Endometrial microvascular endothelial cells (primary cell): Measurements from ENCODE around the gene SYT17. TPM values are rescaled to one million over a fixed set of nuclear protein-coding genes. Genes with fewer than 3 reads are reported as not detected.

ENCODE experiments used
- in situ Hi-C: cut with HindIII; loops from 2 replicates; pipeline ENCODE4 v1.10.0; 2017; ENCODE audit warnings: low sequenced_read_pairs, low pct_unique_long_range_greater_than_20kb; ENCODE audit errors: inconsistent ontology term
- total RNA-seq: library from RNA; depleted of rRNA; stranded (reverse); fragments of >200 nt; gene quantifications from one replicate; pipeline ENCODE4 v1.2.3, GENCODE V29; 2015; ENCODE audit errors: inconsistent ontology term

Gene SYT17
- total RNA-seq, 1 donor from 2014 or later, result not detected

DNA sequence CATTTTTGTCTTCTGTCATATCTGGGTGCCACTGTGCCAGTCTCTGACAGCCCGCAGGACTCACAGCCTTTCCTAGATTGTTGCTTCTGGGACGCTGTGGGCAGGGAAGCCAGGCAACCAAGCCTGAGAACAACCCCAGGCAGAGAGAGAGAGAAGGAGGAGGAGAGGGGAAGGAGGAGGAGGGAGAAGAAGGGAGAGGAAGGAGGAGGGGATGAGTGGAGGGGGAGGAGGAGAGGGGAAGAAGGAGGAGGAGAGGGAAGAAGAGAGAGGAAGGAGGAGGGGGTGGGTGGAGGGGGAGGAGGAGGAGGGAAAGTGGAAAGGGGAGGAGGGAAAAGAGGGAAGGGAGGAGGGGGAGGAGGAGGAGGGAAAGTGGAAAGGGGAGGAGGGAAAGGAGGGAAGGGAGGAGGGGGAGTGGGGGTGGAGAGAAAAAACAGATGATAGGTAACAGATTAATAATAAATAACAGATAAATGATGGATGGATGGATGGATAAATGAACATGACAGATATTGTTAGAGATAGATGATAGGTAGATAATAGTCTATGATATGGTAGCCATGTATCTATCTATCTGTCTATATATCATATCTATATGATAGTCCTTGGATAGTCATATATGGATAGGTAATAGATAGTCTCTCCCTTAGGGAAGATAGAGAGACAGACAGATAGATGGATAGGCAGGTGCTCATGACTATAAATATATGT lies 146.8 kb downstream of the SYT17 start:
- in situ Hi-C loops, result no loop called here

DNA sequence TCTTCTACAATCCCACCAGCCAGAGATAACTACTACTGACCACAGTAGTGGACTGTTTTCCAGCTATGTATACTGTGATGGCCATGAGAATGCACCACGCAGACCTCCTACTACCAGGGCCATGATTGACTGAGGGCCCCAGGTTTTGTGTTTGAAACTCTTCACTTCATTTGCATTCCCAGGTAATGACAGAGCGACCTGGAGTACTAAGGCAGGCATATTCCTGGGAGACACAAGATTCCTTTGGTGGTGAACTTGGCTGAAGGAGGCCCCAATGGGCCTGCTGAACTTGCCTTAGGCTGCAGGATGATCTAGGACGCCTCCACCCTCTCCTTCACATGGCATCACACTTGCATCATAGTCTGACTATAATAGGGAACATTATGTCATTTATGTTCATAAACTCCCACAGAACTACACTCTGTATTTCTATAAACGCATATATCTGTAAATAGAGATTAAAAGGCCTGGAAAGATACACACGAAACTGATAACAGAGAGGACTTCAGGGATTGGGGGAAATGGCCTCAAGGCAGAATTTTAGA lies 147.9 kb downstream of the SYT17 start:
- in situ Hi-C loops, result no loop called here

DNA sequence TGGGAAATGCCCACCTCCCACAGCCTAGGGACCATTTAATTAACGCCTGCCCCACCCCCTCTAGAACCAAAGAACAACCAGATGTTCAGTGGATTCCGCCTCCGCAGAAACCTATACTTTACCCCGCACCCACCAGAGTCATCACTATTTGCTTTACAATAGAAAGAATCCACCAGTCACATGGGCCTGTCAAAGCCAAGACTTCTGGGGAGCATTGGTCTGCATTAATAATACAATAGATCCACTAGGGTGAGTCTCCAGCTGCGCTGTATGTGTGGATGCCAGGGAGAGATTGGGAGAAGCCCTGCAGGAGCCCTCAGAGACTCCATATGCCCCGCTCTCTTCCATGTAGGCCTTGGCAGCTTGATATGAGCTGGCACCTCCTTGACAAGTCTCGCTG lies 148.8 kb downstream of the SYT17 start:
- in situ Hi-C loops, result no loop called here

Other genes starting within 250 kb of the SYT17 start
- 30.9 TPM for gene SMG1, start 241.8 kb upstream of the SYT17 start, total RNA-seq
- gene TMC7, start 184.3 kb upstream of the SYT17 start, total RNA-seq, result 0.65 TPM
- gene COQ7, start 100.6 kb upstream of the SYT17 start, total RNA-seq, result 11.4 TPM
- gene ITPRIPL2, start 54.3 kb upstream of the SYT17 start, total RNA-seq, result 25.0 TPM
- gene CLEC19A, start 117.5 kb downstream of the SYT17 start, total RNA-seq, result not detected
- not detected for gene TMC5, start 249.6 kb downstream of the SYT17 start, total RNA-seq